ENCODE results near the gene TPRX2.
"Not testable (repeated sequence)": the region's sequence is repeated elsewhere in the genome, so short reads cannot be mapped to it uniquely, and the experiment has no call there.

Gene TPRX2

GRCh38 chr19:47863514-47863936 is 4.5 kb downstream of the TPRX2 start:
- peak; percentile 87 for DNase-seq

DNA sequence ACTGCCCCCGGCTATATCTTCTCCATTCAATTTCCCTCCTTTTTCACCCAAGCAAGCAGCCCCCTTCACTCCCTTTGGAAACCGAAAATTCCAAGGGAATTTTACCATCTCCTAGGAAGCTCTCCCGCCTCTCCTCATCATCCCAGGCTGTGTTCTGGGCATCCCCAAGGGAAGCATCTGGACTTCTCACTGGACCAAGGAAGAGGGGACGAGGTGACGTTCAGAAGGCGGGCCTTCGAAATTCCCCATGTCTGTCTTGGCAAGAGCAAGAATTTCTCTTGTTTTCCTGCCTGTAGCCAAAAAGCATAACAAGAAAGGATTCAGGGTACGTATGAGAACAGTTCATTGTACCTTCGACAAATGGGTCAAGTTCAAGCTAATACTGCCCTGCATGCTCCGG is 6.1 kb downstream of the TPRX2 start:
- no peak for DNase-seq

DNA sequence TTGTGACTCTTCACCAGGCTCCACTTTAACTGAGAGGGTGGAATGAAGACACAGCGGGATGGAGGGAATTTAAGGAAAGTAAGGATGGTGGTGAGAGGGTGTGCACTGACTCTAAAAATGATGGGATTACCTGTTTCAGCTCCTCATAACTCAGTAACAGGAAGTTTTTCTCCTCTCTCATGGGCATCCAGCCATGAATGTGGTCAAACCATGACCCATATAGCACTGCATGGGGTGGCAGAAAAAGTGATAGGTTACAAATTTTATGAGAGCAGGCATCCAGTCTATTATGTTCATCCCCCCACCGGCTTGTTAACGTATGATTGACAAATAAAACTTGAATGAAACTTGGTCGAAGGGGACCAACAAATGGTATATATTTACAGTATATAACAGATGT is 19.9 kb downstream of the TPRX2 start:
- no peak for DNase-seq

DNA sequence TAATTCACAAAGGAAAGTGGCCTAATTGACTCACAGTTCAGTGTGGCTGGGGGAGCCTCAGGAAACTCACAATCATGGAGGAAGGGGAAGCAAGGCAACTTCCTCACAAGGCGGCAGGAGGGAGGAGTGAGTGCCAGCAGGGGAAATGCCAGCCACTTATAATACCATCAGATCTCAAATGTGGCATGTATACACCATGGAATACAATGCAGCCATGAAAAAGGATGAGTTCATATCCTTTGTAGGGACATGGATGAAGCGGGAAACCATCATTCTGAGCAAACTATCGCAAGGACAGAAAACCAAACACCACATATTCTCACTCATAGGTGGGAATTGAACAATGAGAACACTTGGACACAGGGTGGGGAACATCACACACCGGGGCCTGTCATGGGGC is 20.4 kb downstream of the TPRX2 start:
- not testable (repeated sequence) for DNase-seq

DNA sequence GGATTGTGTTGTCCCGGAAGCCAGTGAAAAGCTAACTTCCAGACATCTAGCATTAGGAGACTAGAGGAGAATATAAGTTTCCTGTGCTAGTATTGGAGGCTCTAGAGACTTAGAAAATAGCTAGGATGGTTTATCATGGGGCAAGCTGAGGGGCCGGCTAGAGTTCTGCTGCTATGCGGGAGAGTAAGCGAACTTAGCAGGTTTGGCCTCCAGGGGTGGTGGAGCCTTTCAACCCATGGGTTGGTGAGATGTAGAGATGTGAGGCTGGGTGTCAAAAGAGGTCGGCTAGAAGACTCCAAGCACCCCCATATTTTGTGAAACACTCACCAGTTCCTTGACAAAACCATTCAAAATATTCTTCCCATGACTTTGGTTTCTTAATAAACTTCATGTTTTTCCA is 22.7 kb downstream of the TPRX2 start:
- no peak for DNase-seq

DNA sequence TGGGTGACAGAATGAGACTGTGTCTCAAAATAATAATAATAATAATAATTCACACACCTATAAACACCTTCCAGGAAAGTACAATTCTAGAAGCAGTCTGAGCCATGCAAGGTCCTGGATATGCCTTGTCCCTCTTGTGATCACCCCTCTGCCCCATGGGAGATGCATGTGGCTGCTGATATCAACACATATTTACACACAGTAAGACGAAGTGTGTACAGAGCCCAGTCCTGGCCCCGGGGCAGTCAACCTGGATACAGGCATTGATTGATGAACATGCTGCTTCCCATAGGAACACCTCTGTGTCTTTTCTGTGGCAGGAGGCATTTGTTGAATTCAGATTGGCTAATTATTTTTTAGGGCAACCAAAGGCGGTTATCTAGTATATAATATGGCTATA is 23.9 kb downstream of the TPRX2 start:
- DNase-seq: no peak

- DNase-seq: no peak
Observed at GRCh38 chr19:47885067-47885463, 26.0 kb downstream of the TPRX2 start.

GRCh38 chr19:47886010-47886559 is 27.1 kb downstream of the TPRX2 start, which contains the start of gene SULT2A1:
Gene SULT2A1, minus strand, starts transcription at chr19:47886315. Its CDS starts 58 bp downstream, at chr19:47886257.
- DNase-seq: no peak

- no peak for DNase-seq
Observed at GRCh38 chr19:47890865-47891621, 32.0 kb downstream of the TPRX2 start.

- no peak for DNase-seq
Observed at GRCh38 chr19:47891622-47891922, 32.5 kb downstream of the TPRX2 start.

DNA sequence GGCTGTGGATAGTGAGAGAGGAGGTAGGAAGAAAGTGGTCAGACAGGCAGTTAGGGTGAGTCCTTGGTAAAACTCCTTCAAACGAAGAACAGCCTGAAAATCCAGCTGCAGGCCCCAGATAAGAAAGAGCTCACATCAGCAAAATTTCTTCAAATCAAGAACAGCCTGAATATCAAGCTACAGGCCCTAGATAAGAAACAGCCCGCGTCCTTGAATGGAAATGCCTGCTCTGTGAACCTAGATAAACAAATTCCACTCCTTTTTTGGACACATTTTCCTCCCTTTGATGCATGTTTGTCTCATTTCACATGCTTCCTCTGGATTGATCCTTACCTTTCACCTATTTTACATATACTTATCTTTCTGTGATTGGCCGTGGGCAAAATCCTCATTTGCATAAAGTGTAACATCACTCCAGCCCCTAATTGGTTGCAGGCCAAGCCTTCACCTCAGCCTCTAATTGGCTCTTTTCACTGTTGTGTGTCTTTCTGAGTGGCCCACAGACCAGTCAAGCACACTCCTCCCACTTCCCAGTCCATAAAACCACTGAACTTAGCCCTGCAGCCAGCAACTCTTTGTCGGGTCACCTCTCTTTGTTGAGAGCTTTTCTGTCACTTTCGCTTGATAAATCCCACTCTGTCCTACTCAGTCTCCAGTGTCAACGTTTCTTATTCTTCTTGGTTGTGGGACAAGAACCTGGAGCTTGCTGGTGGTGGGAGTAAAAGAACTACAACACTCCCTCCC is 33.1 kb downstream of the TPRX2 start:
- no peak for DNase-seq

- no peak for DNase-seq
Observed at GRCh38 chr19:47895165-47895782, 36.2 kb downstream of the TPRX2 start.

- no peak for DNase-seq
Observed at GRCh38 chr19:47896019-47896418, 37.0 kb downstream of the TPRX2 start.

GRCh38 chr19:47896773-47897172 is 37.7 kb downstream of the TPRX2 start:
- DNase-seq: no peak

DNA sequence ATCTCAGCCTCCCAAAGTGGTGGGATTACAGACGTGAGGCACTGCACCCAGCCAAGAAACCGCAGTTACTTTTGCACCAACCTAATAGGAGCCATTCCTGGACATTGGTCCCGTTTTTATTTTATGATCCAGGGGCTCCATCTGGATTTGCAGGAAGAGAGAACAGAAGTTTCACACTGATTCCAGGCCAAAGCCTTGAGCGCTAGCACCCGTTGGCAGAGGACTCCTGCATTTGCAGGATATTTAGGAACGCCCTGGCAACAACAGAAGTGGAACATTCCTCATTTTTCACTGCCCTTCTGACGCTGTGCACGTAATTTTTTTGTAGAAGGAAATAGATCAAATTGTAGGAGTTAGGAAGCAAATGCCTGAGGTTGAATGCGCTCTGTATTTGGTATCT is 38.8 kb downstream of the TPRX2 start:
- no peak for DNase-seq

DNA sequence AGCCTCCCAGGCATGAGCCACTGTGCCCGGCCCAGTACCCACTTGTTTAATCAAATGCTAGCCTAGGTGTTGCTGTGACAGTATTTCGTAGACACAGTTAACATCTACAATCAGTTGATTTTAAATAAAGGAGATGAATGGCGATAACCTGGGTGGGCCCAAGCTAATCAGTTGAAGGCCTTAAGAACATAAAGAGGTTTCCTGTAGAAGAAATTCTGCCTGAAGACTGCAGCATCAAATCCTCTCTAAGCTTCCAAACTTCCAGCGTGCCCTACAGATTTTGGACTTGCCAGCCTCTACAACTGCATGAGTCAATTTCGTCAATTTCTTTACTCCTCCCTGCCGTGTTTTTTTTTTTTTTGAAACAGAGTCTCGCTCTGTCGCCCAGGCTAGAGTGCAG is 40.3 kb downstream of the TPRX2 start:
- DNase-seq: no peak

DNA sequence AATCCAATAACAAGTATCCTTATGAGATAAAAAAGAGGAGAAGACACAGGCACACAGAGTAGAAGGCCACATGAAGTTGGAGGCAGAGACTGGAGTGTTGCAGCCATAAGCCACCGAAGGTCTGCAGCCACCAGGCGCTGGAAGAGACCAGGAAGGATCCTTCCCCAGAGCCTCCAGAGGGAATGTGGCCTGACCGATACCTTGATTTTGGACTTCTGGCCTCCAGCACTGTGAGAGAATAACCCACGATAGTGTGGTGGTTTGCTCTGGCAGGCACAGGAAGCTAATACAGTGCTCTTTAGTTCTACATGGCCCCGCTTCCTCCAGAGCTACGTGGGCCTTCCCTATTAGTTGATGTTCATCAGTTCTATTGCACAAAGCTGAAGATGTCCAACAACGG is 42.3 kb downstream of the TPRX2 start:
- no peak for DNase-seq

- DNase-seq: not testable (repeated sequence)
Observed at GRCh38 chr19:47909350-47909749, 50.3 kb downstream of the TPRX2 start.

- not testable (repeated sequence) for DNase-seq
Observed at GRCh38 chr19:47910191-47910590, 51.2 kb downstream of the TPRX2 start.

All from femur (tissue), 1 donor.